ENCODE data around the gene ADH1A.
"Not testable (repeated sequence)": the region's sequence is repeated elsewhere in the genome, so short reads cannot be mapped to it uniquely, and the experiment has no call there.

Gene ADH1A

DNA sequence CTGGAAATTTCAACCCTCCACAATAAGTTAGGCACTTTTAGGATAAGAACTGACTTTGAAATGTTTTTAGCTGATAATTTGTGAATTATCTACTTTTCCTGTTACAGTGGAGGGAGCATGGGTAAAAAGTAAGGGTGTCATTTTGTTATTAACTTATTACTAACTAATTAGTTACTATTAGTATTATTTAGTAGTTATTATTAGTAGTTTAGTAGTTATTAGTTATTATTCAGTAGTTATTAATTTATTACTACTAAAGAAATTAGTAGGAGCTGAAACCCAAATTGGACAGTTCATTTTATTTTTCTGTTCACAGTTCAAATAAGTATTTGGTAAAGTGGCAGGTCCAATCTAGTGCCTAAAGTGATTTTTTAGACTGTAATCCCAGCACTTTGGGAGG lies 5.4 kb downstream of the ADH1A start:
- no peak overlapping the region for H3K27ac ChIP-seq
- DNase-seq (ENCODE audit: low read depth, low spot score) = no peak

DNA sequence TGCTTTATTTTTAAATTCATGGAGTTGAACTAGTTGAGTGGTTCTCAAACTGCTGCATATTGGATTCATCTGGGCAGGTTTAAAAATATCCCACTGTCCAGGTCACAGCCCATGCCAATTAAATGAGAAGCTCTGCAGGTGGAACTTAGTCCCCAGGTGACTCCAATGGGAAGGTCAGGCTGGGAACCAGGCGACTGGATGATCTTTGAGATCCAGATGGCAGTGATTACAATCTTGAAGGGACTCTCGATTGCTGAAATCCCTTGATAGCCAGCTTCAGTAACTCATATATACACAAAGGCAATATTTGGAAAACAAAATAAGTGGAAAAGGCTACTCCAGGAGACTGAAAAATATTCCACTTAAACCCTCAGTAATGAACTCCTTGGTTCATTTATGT lies 8.1 kb downstream of the ADH1A start:
- no peak for DNase-seq (ENCODE audit: low read depth, low spot score)
- no peak overlapping the region for H3K27ac ChIP-seq

DNA sequence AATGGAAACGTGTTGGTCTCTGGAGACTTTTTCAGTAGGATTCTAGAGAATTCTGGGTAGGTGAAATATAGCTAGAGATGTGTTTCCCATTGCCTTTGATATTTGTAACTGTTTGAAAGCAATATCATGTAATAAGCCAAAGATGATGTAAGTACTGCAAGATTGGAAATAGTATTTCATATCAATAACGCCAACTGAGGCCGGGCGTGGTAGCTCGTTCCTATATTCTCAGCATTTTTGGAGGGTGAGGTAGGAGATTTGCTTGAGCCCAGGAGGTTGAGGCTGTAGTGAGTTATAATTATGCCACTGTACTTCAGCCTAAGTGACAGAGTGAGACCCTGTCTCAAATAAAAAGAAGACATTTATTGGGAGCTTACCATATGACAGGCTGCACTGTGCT lies 9.5 kb downstream of the ADH1A start:
- H3K27ac ChIP-seq = no peak overlapping the region
- no peak for DNase-seq (ENCODE audit: low read depth, low spot score)

DNA sequence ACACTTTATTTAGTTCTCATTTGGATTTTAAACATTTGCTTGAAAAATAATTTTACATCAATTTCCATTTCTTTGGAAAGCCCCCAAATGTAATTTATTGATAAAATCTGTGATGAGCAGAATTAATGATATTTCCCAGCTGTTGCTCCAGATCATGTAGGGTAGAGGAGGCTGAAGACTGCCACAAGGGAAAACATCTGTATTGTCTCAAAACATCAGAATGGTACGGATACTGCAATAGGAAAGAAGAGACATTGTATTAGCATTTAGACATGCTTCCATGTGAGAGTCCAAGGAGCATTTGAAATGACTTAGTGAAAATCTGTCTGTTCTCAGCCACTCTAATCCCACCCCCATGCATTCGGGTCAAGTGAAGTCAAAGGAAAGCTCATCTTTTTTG lies 14.4 kb downstream of the ADH1A start:
- DNase-seq (ENCODE audit: low read depth, low spot score) = no peak
- no peak overlapping the region for H3K27ac ChIP-seq

DNA sequence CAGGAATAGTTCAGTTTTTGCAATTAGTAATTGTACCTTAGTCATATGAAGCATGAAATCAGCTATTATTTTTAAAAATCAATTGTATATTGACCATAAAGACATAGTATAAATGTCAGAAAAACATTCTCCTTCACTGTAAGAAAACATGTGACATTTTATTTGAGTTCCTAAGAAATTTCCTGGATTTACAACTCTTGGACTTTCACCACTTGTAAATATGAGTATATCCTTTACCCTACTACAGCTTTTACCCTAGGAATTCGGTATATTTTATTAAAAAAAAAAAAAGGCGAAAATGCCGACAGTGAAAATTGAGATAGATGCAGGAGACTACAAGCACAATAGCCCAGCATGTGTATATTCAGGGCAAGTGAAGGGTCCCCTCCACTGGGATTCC lies 14.9 kb downstream of the ADH1A start:
- H3K27ac ChIP-seq = no peak overlapping the region
- no peak for DNase-seq (ENCODE audit: low read depth, low spot score)

DNA sequence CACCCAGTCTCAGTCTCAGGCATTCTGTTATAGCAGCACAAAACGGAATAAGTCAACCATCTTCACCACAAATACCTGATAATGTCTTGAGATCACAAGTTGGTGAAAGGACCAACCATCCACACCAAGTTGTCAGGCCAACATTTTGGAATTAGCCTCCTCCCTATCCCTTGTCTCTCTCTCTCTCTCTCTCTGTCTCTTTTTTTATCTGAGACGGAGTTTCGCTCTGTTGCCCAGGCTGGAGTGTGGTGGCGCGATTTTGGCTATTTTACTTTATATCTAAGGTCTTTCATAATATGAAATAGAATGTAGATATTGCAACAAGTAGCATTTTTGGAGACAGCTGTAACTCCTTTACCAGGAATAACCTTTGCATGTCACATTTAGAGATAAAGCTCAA lies 15.7 kb downstream of the ADH1A start:
- no peak for DNase-seq (ENCODE audit: low read depth, low spot score)
- no peak overlapping the region for H3K27ac ChIP-seq

DNA sequence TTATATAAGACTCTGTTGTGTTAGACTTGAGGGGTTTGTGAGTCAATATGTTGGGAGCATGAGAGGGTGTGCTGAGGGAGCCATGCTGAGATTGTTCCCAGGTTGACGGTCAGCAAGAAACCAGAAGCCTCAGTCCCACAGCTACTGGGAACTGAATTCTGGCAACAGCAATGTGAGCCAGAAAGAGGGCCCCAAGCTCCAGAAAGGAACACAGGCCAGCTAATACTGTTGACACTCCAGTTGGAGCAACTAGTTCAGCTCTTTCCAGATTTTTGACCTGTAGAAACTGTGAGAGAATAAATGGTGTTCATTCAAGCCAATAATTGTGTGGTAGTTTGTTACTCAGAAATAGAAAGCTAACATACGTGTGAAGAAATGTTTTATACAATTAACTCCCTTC lies 17.1 kb downstream of the ADH1A start:
- H3K27ac ChIP-seq = no peak overlapping the region
- DNase-seq (ENCODE audit: low read depth, low spot score) = no peak

DNA sequence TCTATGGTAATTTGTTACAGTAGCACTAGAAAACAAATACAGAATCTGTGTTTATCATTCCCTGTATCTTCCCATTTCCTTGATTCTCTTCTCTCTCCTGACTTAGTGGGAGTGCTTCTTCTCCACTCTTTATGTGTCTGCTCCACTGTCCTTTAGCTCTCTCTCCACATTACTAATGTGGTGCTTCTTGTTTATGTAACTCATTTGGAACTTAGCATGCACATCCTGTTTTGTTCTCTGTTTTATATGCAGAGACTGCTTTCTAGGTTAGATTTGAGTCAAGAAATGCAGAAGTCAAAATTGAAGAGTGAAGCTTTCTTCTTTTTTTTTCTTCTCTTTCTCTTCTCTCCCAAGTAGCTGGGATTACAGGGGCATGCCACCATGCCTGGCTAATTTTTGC lies 25.9 kb downstream of the ADH1A start:
- no peak overlapping the region for H3K27ac ChIP-seq
- DNase-seq (ENCODE audit: low read depth, low spot score) = no peak

DNA sequence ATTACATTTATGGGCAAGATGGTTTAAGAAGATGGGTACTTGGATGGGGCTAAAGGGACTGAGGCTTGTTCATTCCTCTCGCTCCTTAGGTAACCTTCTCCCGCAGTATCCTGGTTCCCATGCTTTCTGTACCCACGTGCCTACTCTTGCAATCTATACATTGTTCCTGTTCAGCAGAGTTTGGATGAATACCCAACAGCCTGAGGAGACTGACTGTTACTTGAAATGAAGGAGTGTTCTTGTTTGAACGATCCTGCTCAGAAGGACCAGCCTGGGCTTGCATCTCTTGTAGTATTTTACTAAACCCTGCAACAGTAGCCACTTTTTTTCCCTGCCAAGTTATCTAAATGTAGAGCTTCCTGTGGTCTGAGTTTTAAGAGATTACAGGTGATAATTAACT lies 38.0 kb downstream of the ADH1A start:
- peak; percentile 10 for DNase-seq (ENCODE audit: low read depth, low spot score)
- no peak overlapping the region for H3K27ac ChIP-seq

DNA sequence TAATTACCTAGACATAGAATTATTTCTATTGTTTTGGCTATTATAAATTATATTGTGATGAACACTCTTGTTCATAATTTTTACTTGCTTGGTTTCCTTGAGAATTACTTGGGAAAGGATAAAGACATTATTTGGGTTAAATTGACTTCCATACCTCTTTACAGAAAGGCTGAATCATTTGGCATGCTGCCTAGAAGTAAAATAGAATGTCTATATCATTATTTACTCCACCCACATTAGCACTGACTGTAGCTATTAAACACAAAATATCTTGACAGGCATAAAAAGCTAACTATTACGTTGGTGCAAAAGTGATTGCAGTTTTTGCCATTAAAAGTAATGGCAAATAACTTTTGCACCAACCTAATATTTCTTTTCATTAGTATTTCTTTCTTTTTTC lies 42.1 kb downstream of the ADH1A start:
- no peak for DNase-seq (ENCODE audit: low read depth, low spot score)

DNA sequence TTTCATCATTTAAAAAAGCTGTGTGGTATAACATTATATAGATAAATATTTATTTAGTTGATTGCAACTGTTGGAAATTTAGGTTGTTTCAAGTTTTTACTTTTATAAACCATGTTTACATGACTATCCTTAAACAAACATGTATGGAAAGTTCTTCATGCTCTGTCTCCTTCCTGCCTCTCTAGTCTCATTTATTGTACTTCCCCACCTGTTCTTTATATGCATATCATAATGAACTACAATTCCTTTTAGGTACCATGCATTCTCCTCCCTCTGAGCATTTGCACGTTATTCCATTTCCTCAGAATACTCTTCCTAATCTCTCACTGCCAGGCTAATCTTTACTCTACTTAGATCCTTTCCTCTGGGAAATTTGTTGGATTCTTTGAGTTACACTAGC lies 54.8 kb downstream of the ADH1A start:
- no peak overlapping the region for H3K27ac ChIP-seq
- DNase-seq (ENCODE audit: low read depth, low spot score) = no peak

More for the DNA sequence above, 42.1 kb downstream of the ADH1A start:
- no peak overlapping the region for H3K27ac ChIP-seq

DNA sequence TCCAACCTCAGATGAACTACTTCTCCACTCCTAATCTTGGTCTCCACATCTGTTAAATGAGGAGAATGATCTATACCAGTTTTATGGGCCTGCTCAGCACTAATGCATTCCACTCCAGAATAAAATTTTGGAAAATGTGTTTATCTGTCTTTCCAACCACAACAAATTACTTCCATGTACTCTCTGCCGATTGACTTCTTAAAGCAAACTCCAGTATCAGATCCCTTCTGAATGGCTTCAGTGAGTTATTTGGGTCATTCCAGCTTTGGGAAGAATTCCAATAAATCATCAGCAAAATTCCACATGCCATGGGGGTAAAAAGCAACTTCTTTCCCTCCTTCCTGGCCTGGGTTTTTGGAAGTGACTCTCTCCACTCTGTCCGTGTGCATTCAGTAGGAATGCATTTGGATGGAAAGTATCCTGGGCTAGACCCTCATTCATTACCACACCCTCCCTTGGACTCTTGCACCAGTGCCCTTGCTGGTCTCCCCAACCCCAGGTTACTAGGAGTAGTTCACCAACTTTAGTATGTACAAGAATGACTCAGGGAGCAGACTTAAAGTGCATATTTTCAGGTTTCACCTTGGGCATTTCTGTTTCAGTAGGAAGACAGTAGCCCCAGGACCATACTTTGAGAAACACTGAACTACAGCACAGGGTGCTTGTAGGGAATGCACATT lies 56.3 kb downstream of the ADH1A start:
- no peak for DNase-seq (ENCODE audit: low read depth, low spot score)
- no peak overlapping the region for H3K27ac ChIP-seq

DNA sequence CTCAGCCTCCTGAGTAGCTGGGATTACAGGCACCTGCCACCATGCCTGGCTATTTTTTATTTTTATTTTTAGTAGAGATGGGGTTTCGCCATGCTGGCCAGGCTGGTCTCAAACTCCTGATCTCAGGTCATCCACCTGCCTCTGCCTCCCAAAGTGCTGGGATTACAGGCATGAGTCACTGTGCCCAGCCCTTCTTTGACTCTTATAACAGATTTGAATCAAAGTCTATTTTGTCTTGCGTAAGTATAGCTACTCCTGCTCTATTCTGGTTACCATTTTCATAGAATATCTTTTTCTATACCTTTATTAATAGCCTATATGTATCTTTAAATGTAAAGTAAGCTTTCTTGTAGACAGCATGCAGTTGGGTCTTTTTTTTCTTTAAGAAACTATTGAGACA lies 57.4 kb downstream of the ADH1A start:
- H3K27ac ChIP-seq; DNase-seq (ENCODE audit: low read depth, low spot score): not testable (repeated sequence)

DNA sequence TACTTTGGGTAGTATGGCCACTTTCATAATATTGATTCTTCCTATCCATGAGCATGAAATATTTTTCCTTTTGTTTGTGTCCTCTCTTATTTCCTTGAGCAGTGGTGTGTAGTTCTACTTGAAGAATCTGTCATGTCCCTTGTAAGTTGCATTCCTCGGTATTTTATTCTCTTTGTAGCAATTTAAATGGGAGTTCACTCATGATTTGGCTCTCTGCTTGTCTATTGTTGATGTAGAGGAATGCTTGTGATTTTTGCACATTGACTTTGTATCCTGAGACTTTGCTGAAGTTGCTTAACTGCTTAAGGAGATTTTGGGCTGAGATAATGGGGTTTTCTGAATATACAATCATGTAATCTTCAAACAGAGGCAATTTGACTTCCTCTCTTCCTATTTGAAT lies 62.1 kb downstream of the ADH1A start:
- H3K27ac ChIP-seq; DNase-seq (ENCODE audit: low read depth, low spot score): not testable (repeated sequence)

DNA sequence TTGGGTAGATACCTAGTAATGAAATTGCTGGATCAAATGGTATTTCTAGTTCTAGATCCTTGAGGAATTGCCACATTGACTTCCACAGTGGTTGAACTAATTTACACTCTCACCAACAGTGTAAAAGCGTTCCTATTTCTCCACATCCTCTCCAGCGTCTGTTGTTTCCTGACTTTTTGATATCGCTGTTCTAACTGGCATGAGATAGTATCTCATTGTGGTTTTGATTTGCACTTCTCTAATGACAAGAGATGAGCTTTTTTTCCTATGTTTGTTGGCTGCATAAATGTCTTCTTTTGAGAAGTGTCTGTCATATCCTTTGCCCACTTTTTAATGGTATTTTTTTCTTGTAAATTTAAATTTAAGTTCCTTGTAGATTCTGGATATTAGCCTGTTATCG lies 63.1 kb downstream of the ADH1A start:
- DNase-seq (ENCODE audit: low read depth, low spot score) = not testable (repeated sequence)

More for the DNA sequence above, 63.1 kb downstream of the ADH1A start:
- H3K27ac ChIP-seq = not testable (repeated sequence)

Measured in epithelial cell of prostate (primary cell).